Astrocyte (in vitro differentiated cells and primary cell): ENCODE measurements around the gene ATP2B2.

Experiments used
- EZH2 ChIP-seq: IDR thresholded peaks from 2 replicates; pipeline ENCODE4 v1.6.1; 2012; ENCODE audit warnings: mild to moderate bottlenecking, low read length, inconsistent platforms; ENCODE audit not compliant: insufficient read depth
- TF ChIP-seq, protein P1 (sequence below): IDR thresholded peaks from 2 replicates; pipeline ENCODE4 v1.5.1; 2011; ENCODE audit warnings: low read depth, mild to moderate bottlenecking, inconsistent platforms, low read length, moderate library complexity; ENCODE audit not compliant: insufficient read depth

DNA sequence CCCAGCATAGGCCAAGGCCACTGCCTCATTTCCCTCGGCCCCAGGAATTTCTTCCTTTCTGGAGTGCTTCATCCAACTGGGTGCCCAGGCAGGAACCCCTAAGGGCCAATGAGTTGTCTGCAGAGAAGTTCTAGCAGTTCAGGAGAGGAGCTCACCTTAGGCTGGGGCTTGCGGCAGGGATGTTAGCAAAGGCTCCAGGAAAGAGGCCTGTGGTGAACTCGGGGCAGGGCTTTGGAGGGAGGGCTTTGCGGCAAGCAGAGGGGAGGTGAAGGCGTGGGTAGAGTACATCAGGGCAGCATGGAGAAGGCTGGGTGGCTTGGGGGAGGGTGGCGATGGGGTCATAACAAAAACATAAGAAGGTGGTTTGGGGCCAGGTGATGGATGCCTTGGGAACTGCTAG, 213.7 kb downstream of the ATP2B2 start:
- TF ChIP-seq, protein P1, sequence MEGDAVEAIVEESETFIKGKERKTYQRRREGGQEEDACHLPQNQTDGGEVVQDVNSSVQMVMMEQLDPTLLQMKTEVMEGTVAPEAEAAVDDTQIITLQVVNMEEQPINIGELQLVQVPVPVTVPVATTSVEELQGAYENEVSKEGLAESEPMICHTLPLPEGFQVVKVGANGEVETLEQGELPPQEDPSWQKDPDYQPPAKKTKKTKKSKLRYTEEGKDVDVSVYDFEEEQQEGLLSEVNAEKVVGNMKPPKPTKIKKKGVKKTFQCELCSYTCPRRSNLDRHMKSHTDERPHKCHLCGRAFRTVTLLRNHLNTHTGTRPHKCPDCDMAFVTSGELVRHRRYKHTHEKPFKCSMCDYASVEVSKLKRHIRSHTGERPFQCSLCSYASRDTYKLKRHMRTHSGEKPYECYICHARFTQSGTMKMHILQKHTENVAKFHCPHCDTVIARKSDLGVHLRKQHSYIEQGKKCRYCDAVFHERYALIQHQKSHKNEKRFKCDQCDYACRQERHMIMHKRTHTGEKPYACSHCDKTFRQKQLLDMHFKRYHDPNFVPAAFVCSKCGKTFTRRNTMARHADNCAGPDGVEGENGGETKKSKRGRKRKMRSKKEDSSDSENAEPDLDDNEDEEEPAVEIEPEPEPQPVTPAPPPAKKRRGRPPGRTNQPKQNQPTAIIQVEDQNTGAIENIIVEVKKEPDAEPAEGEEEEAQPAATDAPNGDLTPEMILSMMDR = no peak
- TF ChIP-seq EZH2 = no peak
